Left ventricle myocardium inferior (tissue), 1 donor: ENCODE data around the gene NSF. TPM values are rescaled to one million over a fixed set of nuclear protein-coding genes. Genes with fewer than 3 reads are reported as not detected.
"Not testable (repeated sequence)": the region's sequence is repeated elsewhere in the genome, so short reads cannot be mapped to it uniquely, and the experiment has no call there.

Experiments
- DNase-seq: peaks from one replicate; pipeline ENCODE4 v3.0.0-alpha.2; 2020
- H3K27ac ChIP-seq: fragments of 200-600 bp; replicated peaks from 2 replicates; pipeline ENCODE4 v1.8.0; 2021
- H3K27me3 ChIP-seq: fragments of 200-600 bp; 2 replicates; pipeline ENCODE4 v1.8.0; 2021; ENCODE audit warnings: low read depth
- H3K36me3 ChIP-seq: fragments of 200-600 bp; 2 replicates; pipeline ENCODE4 v1.8.0; 2021
- H3K4me1 ChIP-seq: fragments of 200-600 bp; 2 replicates; pipeline ENCODE4 v1.8.0; 2021
- H3K4me3 ChIP-seq: fragments of 200-600 bp; 2 replicates; pipeline ENCODE4 v1.8.0; 2021; ENCODE audit warnings: mild to moderate bottlenecking, moderate library complexity
- H3K9me3 ChIP-seq: fragments of 200-600 bp; replicated peaks from 2 replicates; pipeline ENCODE4 v1.8.0; 2021
- CTCF ChIP-seq: fragments of 200-600 bp; IDR thresholded peaks from 2 replicates; pipeline ENCODE4 v1.8.0; 2021; ENCODE audit warnings: antibody characterized with exemption, mild to moderate bottlenecking, borderline replicate concordance
- intact Hi-C: fragments of 100-400 bp; cut with micrococcal nuclease; formaldehyde crosslinking; loops from one replicate; pipeline ENCODE4 v1.11.0; 2022
- total RNA-seq: library from RNA; stranded (reverse); fragmentation: NEBNext Ultra II Directional; extraction: Animal tissue kit (Norgen Biotek cat#: 25700); gene quantifications from one replicate; pipeline ENCODE4 v1.2.1, GENCODE V29; 2021
- donor health status: DM: no; HTN: yes; CAD: no; lungs with severe emphysema.

Gene NSF
- total RNA-seq, 1 donor from 2014 or later: 29.0 TPM

GRCh38 chr17:46683653-46684052 lies 93.2 kb downstream of the NSF start:
- intact Hi-C loops, H3K4me1 ChIP-seq, H3K4me3 ChIP-seq, DNase-seq, H3K9me3 ChIP-seq, H3K27ac ChIP-seq, H3K27me3 ChIP-seq, H3K36me3 ChIP-seq: not testable (repeated sequence)

- H3K27me3 ChIP-seq, H3K27ac ChIP-seq, H3K4me1 ChIP-seq, intact Hi-C loops, H3K4me3 ChIP-seq, H3K9me3 ChIP-seq, DNase-seq, H3K36me3 ChIP-seq: not testable (repeated sequence)
Measured at GRCh38 chr17:46685284-46685683, 94.8 kb downstream of the NSF start.

- H3K27me3 ChIP-seq, intact Hi-C loops, H3K9me3 ChIP-seq, DNase-seq, H3K4me1 ChIP-seq, H3K36me3 ChIP-seq, H3K4me3 ChIP-seq, H3K27ac ChIP-seq: not testable (repeated sequence)
Measured at GRCh38 chr17:46692196-46692595, 101.7 kb downstream of the NSF start.

- H3K4me3 ChIP-seq, H3K9me3 ChIP-seq, H3K27ac ChIP-seq, intact Hi-C loops, H3K27me3 ChIP-seq, H3K36me3 ChIP-seq, H3K4me1 ChIP-seq, DNase-seq: not testable (repeated sequence)
Measured at GRCh38 chr17:46693283-46693682, 102.8 kb downstream of the NSF start.

- H3K9me3 ChIP-seq, H3K4me1 ChIP-seq, H3K27me3 ChIP-seq, DNase-seq, intact Hi-C loops, H3K36me3 ChIP-seq, H3K27ac ChIP-seq, H3K4me3 ChIP-seq: not testable (repeated sequence)
Measured at GRCh38 chr17:46696522-46696921, 106.1 kb downstream of the NSF start.

GRCh38 chr17:46699014-46699413 lies 108.5 kb downstream of the NSF start:
- H3K27me3 ChIP-seq, H3K27ac ChIP-seq, H3K9me3 ChIP-seq, H3K36me3 ChIP-seq, DNase-seq, intact Hi-C loops, H3K4me3 ChIP-seq, H3K4me1 ChIP-seq: not testable (repeated sequence)

GRCh38 chr17:46717999-46718398 lies 127.5 kb downstream of the NSF start:
- no peaks in the 10 kb centered on the region for H3K27me3 ChIP-seq
- no peak for TF ChIP-seq CTCF
- peaks cover 38% of the 10 kb centered on the region for H3K36me3 ChIP-seq
- peaks cover 13% of the 10 kb centered on the region for H3K4me1 ChIP-seq
- DNase-seq: no peak
- H3K4me3 ChIP-seq: no peak overlapping the region
- intact Hi-C loops: no loop called here
- no peaks in the 10 kb centered on the region for H3K9me3 ChIP-seq
- no peak overlapping the region for H3K27ac ChIP-seq

GRCh38 chr17:46719891-46720290 lies 129.4 kb downstream of the NSF start:
- no peak for TF ChIP-seq CTCF
- peaks cover 13% of the 10 kb centered on the region for H3K4me1 ChIP-seq
- no peaks in the 10 kb centered on the region for H3K9me3 ChIP-seq
- H3K4me3 ChIP-seq: no peak overlapping the region
- H3K27ac ChIP-seq: no peak overlapping the region
- intact Hi-C loops: no loop called here
- no peaks in the 10 kb centered on the region for H3K27me3 ChIP-seq
- peaks cover 30% of the 10 kb centered on the region for H3K36me3 ChIP-seq
- no peak for DNase-seq

- no peak for DNase-seq
- TF ChIP-seq CTCF: no peak
- Histone ChIP-seq H3K9me3 (no peaks in the 10 kb centered on the region), H3K27me3 (no peaks in the 10 kb centered on the region), H3K4me1 (peaks cover 13% of the 10 kb centered on the region), H3K4me3 (no peak overlapping the region), H3K36me3 (peaks cover 25% of the 10 kb centered on the region), H3K27ac (no peak overlapping the region)
- intact Hi-C loops: no loop called here
Measured at GRCh38 chr17:46720408-46720807, 129.9 kb downstream of the NSF start.
